ENCODE data around the gene SULT1E1. TPM values are rescaled to one million over a fixed set of nuclear protein-coding genes. Genes with fewer than 3 reads are reported as not detected.

SULT1E1 gene
- total and polyA plus RNA-seq, 2 of the 8 experiments (the other 6 are each of a cell fraction or from before 2014, with no cell fraction given): not detected

- CTCF ChIA-PET (ENCODE audit: partially characterized antibody): no interaction called here
- no peaks in the 10 kb centered on the region for H3K27me3 ChIP-seq (replicated peaks in 1 of 4; ENCODE audit: control insufficient read depth in 3 of 4, extremely low read depth in 1 of 4, insufficient read depth in 3 of 4, low read length in 3 of 4)
- H3K23ac ChIP-seq (ENCODE audit: insufficient read length): no peak overlapping the region
- H3K9me3 ChIP-seq (ENCODE audit: insufficient read depth in 2 of 2, low read depth in 1 of 2, low read length in 1 of 2): peaks cover 5 to 10% of the 10 kb centered on the region in 2 experiments; a peak in 3 of 4 replicates
- no peak overlapping the region for H2AK5ac ChIP-seq (ENCODE audit: low read depth, low read length)
- H4K91ac ChIP-seq (replicated peaks; ENCODE audit: insufficient read length, low read length): no peak overlapping the region
- H2BK20ac ChIP-seq (ENCODE audit: low read length): no peak overlapping the region
- no peak overlapping the region for H3K4me2 ChIP-seq (ENCODE audit: insufficient read depth in 1 of 2, low read depth in 2 of 2, low read length in 2 of 2)
- no peak overlapping the region for H3K56ac ChIP-seq (replicated peaks; ENCODE audit: insufficient read length, low read depth, low read length)
- DNase-seq (ENCODE audit: low read depth in 1 of 2, low spot score in 2 of 2): no peak
- H2AFZ ChIP-seq (ENCODE audit: low read length): 0 out of 2 replicates have a peak overlapping the region, but pooled peaks have one; percentile 81
- no peak overlapping the region for H3K4me3 ChIP-seq (ENCODE audit: extremely low read depth in 1 of 4, insufficient read depth in 2 of 4, low read depth in 3 of 4, low read length in 4 of 4)
- no peak for FAIRE-seq
- no peak overlapping the region for H2BK12ac ChIP-seq (ENCODE audit: low read depth, low read length)
- H3K4ac ChIP-seq (replicated peaks; ENCODE audit: insufficient read length, low read depth, low read length): no peak overlapping the region
- no peak overlapping the region for H4K5ac ChIP-seq (ENCODE audit: insufficient read length, low read depth, low read length)
- H3K79me2 ChIP-seq (ENCODE audit: control insufficient read depth in 1 of 2, insufficient read depth in 2 of 2, low read length in 2 of 2): no peaks in the 10 kb centered on the region
- no peaks in the 10 kb centered on the region for H3K23me2 ChIP-seq (ENCODE audit: low read depth, low read length)
- no peak overlapping the region for H2BK15ac ChIP-seq (ENCODE audit: low read length)
- no peak overlapping the region for H3K9ac ChIP-seq (replicated peaks in 1 of 4; ENCODE audit: extremely low read depth in 1 of 4, low read depth in 3 of 4, low read length in 3 of 4)
- H2BK120ac ChIP-seq (replicated peaks; ENCODE audit: low read depth, low read length): no peak overlapping the region
- H3K27ac ChIP-seq (ENCODE audit: low read depth, low read length): no peak overlapping the region
- no peaks in the 10 kb centered on the region for H4K20me1 ChIP-seq (replicated peaks in 1 of 2; ENCODE audit: control insufficient read depth in 1 of 2, insufficient read depth in 2 of 2, low read length in 2 of 2)
- POLR2A ChIA-PET (ENCODE audit: partially characterized antibody): no interaction called here
- H3K36me3 ChIP-seq (ENCODE audit: control insufficient read depth in 2 of 4, insufficient read depth in 4 of 4, low read length in 3 of 4): no peaks in the 10 kb centered on the region
- no peak overlapping the region for H4K8ac ChIP-seq (ENCODE audit: extremely low read depth, insufficient read depth, low read length)
- no peak overlapping the region for H2BK5ac ChIP-seq (ENCODE audit: low read depth, low read length)
- H3K18ac ChIP-seq (ENCODE audit: extremely low read depth, low read length): no peak overlapping the region
- H3K4me1 ChIP-seq (replicated peaks in 1 of 4; ENCODE audit: control insufficient read depth in 3 of 4, insufficient read depth in 4 of 4, low read length in 3 of 4): no peaks in the 10 kb centered on the region
- no peak overlapping the region for H3K14ac ChIP-seq (ENCODE audit: insufficient read length)
- no peaks in the 10 kb centered on the region for H3K79me1 ChIP-seq (ENCODE audit: low read depth, low read length)
- TF ChIP-seq MAFK (IDR thresholded peaks at IDR 0.05; ENCODE audit: low read depth, low read length) (no peak), RBBP5 (IDR thresholded peaks at IDR 0.05; ENCODE audit: borderline replicate concordance, low read depth, low read length) (no peak), HDAC6 (IDR thresholded peaks at IDR 0.05; ENCODE audit: low read depth, low read length) (no peak), RAD21 (IDR thresholded peaks at IDR 0.05 in 1 of 2, conservative IDR thresholded peaks at IDR 0.05 in 1 of 2; ENCODE audit: low read depth in 2 of 2, low read length in 2 of 2) (no peak), CEBPB (IDR thresholded peaks at IDR 0.05; ENCODE audit: low read depth, low read length) (no peak), EZH2 (IDR thresholded peaks at IDR 0.05; ENCODE audit: low read depth, low read length, severe bottlenecking) (no peak), JUN (IDR thresholded peaks at IDR 0.05; ENCODE audit: low read depth, low read length) (no peak), KDM1A (IDR thresholded peaks at IDR 0.05; ENCODE audit: borderline replicate concordance, low read length) (no peak), BCL11A (IDR thresholded peaks at IDR 0.05; ENCODE audit: low read depth in 2 of 2, low read length in 2 of 2) (no peak), EP300 (IDR thresholded peaks at IDR 0.05; ENCODE audit: borderline replicate concordance in 1 of 2, low read depth in 2 of 2, low read length in 2 of 2) (no peak), SIN3A (conservative IDR thresholded peaks at IDR 0.05 in 1 of 2, IDR thresholded peaks at IDR 0.05 in 1 of 2; ENCODE audit: low read depth in 1 of 2, low read length in 2 of 2) (no peak), ZNF274 (IDR thresholded peaks at IDR 0.05; ENCODE audit: borderline replicate concordance, extremely low read depth, low read length) (no peak), SP4 (IDR thresholded peaks at IDR 0.05; ENCODE audit: low read length) (no peak), BACH1 (IDR thresholded peaks at IDR 0.05; ENCODE audit: low read length) (no peak)
These were observed 28.4 kb upstream of the SULT1E1 start for GRCh38 chr4:69888336-69888735.
